OCI-LY7 (cell line): ENCODE data around the gene CST4. TPM values are rescaled to one million over a fixed set of nuclear protein-coding genes. Genes with fewer than 3 reads are reported as not detected.

Experiments
- BruUV-seq: library from RNA; stranded (reverse); fragments of 400-500 nt; replicated peaks from 2 replicates; lab custom pipeline; 2021; lab: Mats Ljungman, UMichigan
- CTCF ChIA-PET: fragments of 300-600 bp; sonication (Branson Sonifier 250); formaldehyde crosslinking; loops from one replicate; lab custom pipeline; 2022; ENCODE audit warnings: antibody characterized with exemption; ENCODE audit not compliant: unreplicated experiment; lab: Charles Lee
- POLR2A ChIA-PET: fragments of 300-600 bp; sonication (Branson Sonifier 250); formaldehyde crosslinking; loops from one replicate; lab custom pipeline; 2022; ENCODE audit warnings: antibody characterized with exemption; lab: Charles Lee
- DNase-seq: peaks from one replicate; pipeline ENCODE4 v3.0.0-alpha.2; 2015; ENCODE audit warnings: low spot score
- H2AFZ ChIP-seq: fragments of 200-600 bp; sonication (generic), shearing (Covaris generic); 2 replicates; pipeline ENCODE4 v1.6.1; 2014; ENCODE audit warnings: mild to moderate bottlenecking, antibody characterized with exemption, low read length, moderate library complexity
- H3K27ac ChIP-seq: fragments of 200-600 bp; sonication (generic); 2 replicates; pipeline ENCODE4 v1.5.1; 2014; ENCODE audit warnings: mixed run types, low read depth, mild to moderate bottlenecking, moderate library complexity, low read length, inconsistent platforms; ENCODE audit not compliant: poor library complexity, severe bottlenecking
- H3K36me3 ChIP-seq: fragments of 200-600 bp; sonication (generic); 2 replicates; pipeline ENCODE4 v1.6.1; 2014; ENCODE audit warnings: mild to moderate bottlenecking, antibody characterized with exemption, low read length, moderate library complexity, mixed read lengths; ENCODE audit not compliant: insufficient read depth
- H3K4me1 ChIP-seq: fragments of 200-600 bp; sonication (generic); 2 replicates; pipeline ENCODE4 v1.5.1; 2014; ENCODE audit warnings: mild to moderate bottlenecking, low read length; ENCODE audit not compliant: insufficient read depth, poor library complexity, severe bottlenecking
- H3K4me2 ChIP-seq: fragments of 200-600 bp; sonication (generic); 2 replicates; pipeline ENCODE4 v1.6.1; 2014; ENCODE audit warnings: mild to moderate bottlenecking, low read length
- H3K4me3 ChIP-seq: fragments of 200-600 bp; sonication (generic); 2 replicates; pipeline ENCODE4 v1.5.1; 2014; ENCODE audit warnings: mild to moderate bottlenecking, low read depth, low read length; ENCODE audit not compliant: poor library complexity, severe bottlenecking
- H3K79me2 ChIP-seq: fragments of 200-600 bp; sonication (generic); 2 replicates; pipeline ENCODE4 v1.6.1; 2016; ENCODE audit warnings: low read depth, mild to moderate bottlenecking, low read length, moderate library complexity, mixed read lengths; ENCODE audit not compliant: insufficient read depth
- H3K9me2 ChIP-seq: fragments of 200-600 bp; sonication (generic); 2 replicates; pipeline ENCODE4 v1.6.1; 2016; ENCODE audit warnings: mild to moderate bottlenecking, low read length, mixed read lengths; ENCODE audit not compliant: insufficient read depth
- H3K9me3 ChIP-seq: fragments of 200-600 bp; sonication (generic); 2 replicates; pipeline ENCODE4 v1.6.1; 2014; ENCODE audit warnings: mild to moderate bottlenecking, mixed run types, low read length, mixed read lengths
- H4K20me1 ChIP-seq: fragments of 200-600 bp; sonication (generic); 2 replicates; pipeline ENCODE4 v1.6.1; 2014; ENCODE audit warnings: mild to moderate bottlenecking, antibody characterized with exemption, low read length, moderate library complexity, mixed read lengths; ENCODE audit not compliant: insufficient read depth
- EZH2phosphoT487 ChIP-seq: fragments of 200-600 bp; sonication (generic); IDR thresholded peaks from 2 replicates; pipeline ENCODE4 v1.6.1; 2018; ENCODE audit warnings: low read depth, borderline replicate concordance, mild to moderate bottlenecking, mixed run types, antibody characterized with exemption, low read length, moderate library complexity, mixed read lengths
- intact Hi-C: fragments of 100-400 bp; cut with micrococcal nuclease; formaldehyde crosslinking; loops from one replicate; pipeline ENCODE4 v1.10.0; 2022; ENCODE audit not compliant: unreplicated experiment
- total RNA-seq, 2 experiments: library from RNA; depleted of rRNA in 1 of 2; stranded (reverse); fragments of >200 nt in 1 of 2; shearing (Covaris generic) in 1 of 2; gene quantifications; 2 replicates each; pipeline ENCODE4 v1.2.3, GENCODE V29; 2014 to 2022
- TF ChIP-seq, protein P1 (sequence below): fragments of 200-600 bp; sonication (generic); conservative IDR thresholded peaks from 2 replicates; pipeline ENCODE4 v1.5.1; 2014; ENCODE audit warnings: mild to moderate bottlenecking, antibody characterized with exemption, low read length, moderate library complexity, mixed read lengths

CST4 gene
- total RNA-seq, 2 experiments from 2014 or later = not detected

- no TSS peak for BruUV-seq
- POLR2A ChIA-PET = interaction anchor here (0.6 kb wide), 1 partner anchor 711 kb away, joined by 3 read pairs; no protein-coding TSS in a partner anchor
- Histone ChIP-seq H3K36me3 (no peaks in the 10 kb centered on the region), H3K27ac (no peak overlapping the region), H3K4me2 (no peak overlapping the region), H3K4me1 (no peaks in the 10 kb centered on the region), H3K4me3 (no peak overlapping the region), H3K79me2 (no peaks in the 10 kb centered on the region), H4K20me1 (no peaks in the 10 kb centered on the region), H3K9me2 (no peaks in the 10 kb centered on the region), H3K9me3 (no peaks in the 10 kb centered on the region), H2AFZ (no peak overlapping the region)
- TF ChIP-seq EZH2phosphoT487 = no peak
- TF ChIP-seq, protein P1, sequence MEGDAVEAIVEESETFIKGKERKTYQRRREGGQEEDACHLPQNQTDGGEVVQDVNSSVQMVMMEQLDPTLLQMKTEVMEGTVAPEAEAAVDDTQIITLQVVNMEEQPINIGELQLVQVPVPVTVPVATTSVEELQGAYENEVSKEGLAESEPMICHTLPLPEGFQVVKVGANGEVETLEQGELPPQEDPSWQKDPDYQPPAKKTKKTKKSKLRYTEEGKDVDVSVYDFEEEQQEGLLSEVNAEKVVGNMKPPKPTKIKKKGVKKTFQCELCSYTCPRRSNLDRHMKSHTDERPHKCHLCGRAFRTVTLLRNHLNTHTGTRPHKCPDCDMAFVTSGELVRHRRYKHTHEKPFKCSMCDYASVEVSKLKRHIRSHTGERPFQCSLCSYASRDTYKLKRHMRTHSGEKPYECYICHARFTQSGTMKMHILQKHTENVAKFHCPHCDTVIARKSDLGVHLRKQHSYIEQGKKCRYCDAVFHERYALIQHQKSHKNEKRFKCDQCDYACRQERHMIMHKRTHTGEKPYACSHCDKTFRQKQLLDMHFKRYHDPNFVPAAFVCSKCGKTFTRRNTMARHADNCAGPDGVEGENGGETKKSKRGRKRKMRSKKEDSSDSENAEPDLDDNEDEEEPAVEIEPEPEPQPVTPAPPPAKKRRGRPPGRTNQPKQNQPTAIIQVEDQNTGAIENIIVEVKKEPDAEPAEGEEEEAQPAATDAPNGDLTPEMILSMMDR = no peak
- DNase-seq = no peak
- CTCF ChIA-PET = no interaction called here
- intact Hi-C loops = no loop called here
Measured at GRCh38 chr20:23672158-23672557, 16.7 kb downstream of the CST4 start.

DNA sequence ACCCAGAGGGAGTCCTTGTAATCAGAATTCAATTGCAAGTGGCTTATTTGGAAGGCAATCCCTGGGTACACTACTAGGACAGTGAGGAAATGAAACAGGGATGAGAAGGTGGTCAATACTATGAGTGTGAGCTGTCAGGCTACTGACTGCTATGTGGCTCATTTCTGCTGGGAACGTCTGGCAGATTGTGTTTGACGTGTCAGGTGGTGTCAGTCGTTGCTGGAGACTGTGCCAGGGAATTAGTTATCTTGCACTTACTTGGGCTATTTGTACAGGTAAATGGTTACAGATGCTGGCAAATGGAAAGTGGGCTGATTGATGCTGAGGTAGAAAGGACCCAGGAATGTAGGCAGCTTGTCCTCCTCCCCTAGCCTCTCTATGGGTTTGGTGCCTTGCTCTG lies 17.4 kb downstream of the CST4 start:
- no TSS peak for BruUV-seq
- no peak overlapping the region for H3K4me3 ChIP-seq
- H2AFZ ChIP-seq = no peak overlapping the region
- intact Hi-C loops = no loop called here
- no peak for DNase-seq
- no peaks in the 10 kb centered on the region for H3K9me2 ChIP-seq
- H3K79me2 ChIP-seq = no peaks in the 10 kb centered on the region
- no peak overlapping the region for H3K4me2 ChIP-seq
- H4K20me1 ChIP-seq = no peaks in the 10 kb centered on the region
- no peaks in the 10 kb centered on the region for H3K36me3 ChIP-seq
- no peaks in the 10 kb centered on the region for H3K9me3 ChIP-seq
- CTCF ChIA-PET = no interaction called here
- TF ChIP-seq EZH2phosphoT487 = no peak
- TF ChIP-seq, protein P1 = no peak
- POLR2A ChIA-PET = no interaction called here
- H3K27ac ChIP-seq = no peak overlapping the region
- H3K4me1 ChIP-seq = no peaks in the 10 kb centered on the region

GRCh38 chr20:23670361-23670760 lies 18.5 kb downstream of the CST4 start:
- CTCF ChIA-PET = no interaction called here
- no peak for TF ChIP-seq EZH2phosphoT487
- TF ChIP-seq, protein P1 = no peak
- no peak for DNase-seq

More at GRCh38 chr20:23670361-23670760, 18.5 kb downstream of the CST4 start:
- no peak overlapping the region for H3K4me3 ChIP-seq
- no peaks in the 10 kb centered on the region for H4K20me1 ChIP-seq
- H3K4me1 ChIP-seq = no peaks in the 10 kb centered on the region
- no peak overlapping the region for H3K27ac ChIP-seq
- no TSS peak for BruUV-seq
- H3K9me2 ChIP-seq = no peaks in the 10 kb centered on the region
- no peaks in the 10 kb centered on the region for H3K36me3 ChIP-seq
- no peaks in the 10 kb centered on the region for H3K79me2 ChIP-seq
- POLR2A ChIA-PET = no interaction called here
- H3K9me3 ChIP-seq = no peaks in the 10 kb centered on the region
- intact Hi-C loops = no loop called here
- H3K4me2 ChIP-seq = no peak overlapping the region
- H2AFZ ChIP-seq = no peak overlapping the region
